Ishikawa (cell line): ENCODE measurements around the gene TOMM40.

ENCODE experiments used
- CEBPB ChIP-seq: IDR thresholded peaks from 2 replicates; pipeline ENCODE4 v1.6.1; 2012
- CREB1 ChIP-seq: IDR thresholded peaks from 2 replicates; pipeline ENCODE4 v1.6.1; 2012; ENCODE audit warnings: low read depth
- EGR1 ChIP-seq: IDR thresholded peaks from 2 replicates; pipeline ENCODE4 v1.6.1; 2012
- EP300 ChIP-seq: IDR thresholded peaks from 2 replicates; pipeline ENCODE4 v1.6.1; 2012; ENCODE audit warnings: borderline replicate concordance
- FOXM1 ChIP-seq: IDR thresholded peaks from 2 replicates; pipeline ENCODE4 v1.6.1; 2012; ENCODE audit warnings: low read depth, borderline replicate concordance
- NFIC ChIP-seq: IDR thresholded peaks from 2 replicates; pipeline ENCODE4 v1.6.1; 2012
- RAD21 ChIP-seq: IDR thresholded peaks from 2 replicates; pipeline ENCODE4 v1.6.1; 2012; ENCODE audit warnings: low read depth
- TAF1 ChIP-seq: IDR thresholded peaks from 2 replicates; pipeline ENCODE4 v1.6.1; 2012; ENCODE audit warnings: low read depth, mild to moderate bottlenecking
- TCF12 ChIP-seq: IDR thresholded peaks from 2 replicates; pipeline ENCODE4 v1.6.1; 2012; ENCODE audit warnings: low read depth
- TEAD4 ChIP-seq: IDR thresholded peaks from 2 replicates; pipeline ENCODE4 v1.6.1; 2012
- YY1 ChIP-seq: IDR thresholded peaks from 2 replicates; pipeline ENCODE4 v1.6.1; 2012; ENCODE audit warnings: low read depth
- ZBTB7A ChIP-seq: IDR thresholded peaks from 2 replicates; pipeline ENCODE4 v1.6.1; 2012; ENCODE audit warnings: low read depth
- TF ChIP-seq, protein P1 (sequence below): IDR thresholded peaks from 2 replicates; pipeline ENCODE4 v1.6.1; 2012
- TF ChIP-seq, protein P2 (sequence below): IDR thresholded peaks from 2 replicates; pipeline ENCODE4 v1.6.1; 2012
- TF ChIP-seq, protein P3 (sequence below): IDR thresholded peaks from 2 replicates; pipeline ENCODE4 v1.6.1; 2012; ENCODE audit warnings: low read depth, mild to moderate bottlenecking

TOMM40 gene

DNA sequence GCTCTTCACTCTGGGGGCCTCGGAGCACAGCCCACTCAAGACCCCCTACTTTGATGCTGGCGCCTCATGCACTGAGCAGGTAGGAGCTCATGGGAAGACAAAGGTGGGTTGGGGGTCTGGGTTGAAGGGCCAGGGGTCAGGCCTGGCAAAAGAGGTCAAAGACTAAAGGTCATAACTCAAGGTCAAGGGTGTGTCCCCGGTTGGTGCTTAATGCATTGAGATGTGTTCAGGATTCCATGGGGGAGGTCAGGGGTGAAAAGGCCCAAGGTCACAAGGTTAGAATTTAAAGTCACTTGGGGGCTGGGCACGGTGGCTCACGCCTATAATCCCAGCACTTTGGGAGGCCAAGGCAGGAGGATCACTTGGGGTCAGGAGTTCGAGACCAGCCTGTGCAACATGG lies 4.9 kb upstream of the TOMM40 start:
- no peak for TF ChIP-seq CEBPB
- TF ChIP-seq, protein P1, sequence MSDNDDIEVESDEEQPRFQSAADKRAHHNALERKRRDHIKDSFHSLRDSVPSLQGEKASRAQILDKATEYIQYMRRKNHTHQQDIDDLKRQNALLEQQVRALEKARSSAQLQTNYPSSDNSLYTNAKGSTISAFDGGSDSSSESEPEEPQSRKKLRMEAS: no peak
- no peak for TF ChIP-seq EP300
- TF ChIP-seq YY1: no peak
- TF ChIP-seq FOXM1: no peak
- TF ChIP-seq NFIC: no peak
- TF ChIP-seq RAD21: no peak
- no peak for TF ChIP-seq TAF1
- TF ChIP-seq CREB1: no peak
- no peak for TF ChIP-seq TEAD4
- TF ChIP-seq, protein P2, sequence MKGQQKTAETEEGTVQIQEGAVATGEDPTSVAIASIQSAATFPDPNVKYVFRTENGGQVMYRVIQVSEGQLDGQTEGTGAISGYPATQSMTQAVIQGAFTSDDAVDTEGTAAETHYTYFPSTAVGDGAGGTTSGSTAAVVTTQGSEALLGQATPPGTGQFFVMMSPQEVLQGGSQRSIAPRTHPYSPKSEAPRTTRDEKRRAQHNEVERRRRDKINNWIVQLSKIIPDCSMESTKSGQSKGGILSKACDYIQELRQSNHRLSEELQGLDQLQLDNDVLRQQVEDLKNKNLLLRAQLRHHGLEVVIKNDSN: no peak
- no peak for TF ChIP-seq TCF12
- TF ChIP-seq ZBTB7A: no peak
- TF ChIP-seq, protein P3, sequence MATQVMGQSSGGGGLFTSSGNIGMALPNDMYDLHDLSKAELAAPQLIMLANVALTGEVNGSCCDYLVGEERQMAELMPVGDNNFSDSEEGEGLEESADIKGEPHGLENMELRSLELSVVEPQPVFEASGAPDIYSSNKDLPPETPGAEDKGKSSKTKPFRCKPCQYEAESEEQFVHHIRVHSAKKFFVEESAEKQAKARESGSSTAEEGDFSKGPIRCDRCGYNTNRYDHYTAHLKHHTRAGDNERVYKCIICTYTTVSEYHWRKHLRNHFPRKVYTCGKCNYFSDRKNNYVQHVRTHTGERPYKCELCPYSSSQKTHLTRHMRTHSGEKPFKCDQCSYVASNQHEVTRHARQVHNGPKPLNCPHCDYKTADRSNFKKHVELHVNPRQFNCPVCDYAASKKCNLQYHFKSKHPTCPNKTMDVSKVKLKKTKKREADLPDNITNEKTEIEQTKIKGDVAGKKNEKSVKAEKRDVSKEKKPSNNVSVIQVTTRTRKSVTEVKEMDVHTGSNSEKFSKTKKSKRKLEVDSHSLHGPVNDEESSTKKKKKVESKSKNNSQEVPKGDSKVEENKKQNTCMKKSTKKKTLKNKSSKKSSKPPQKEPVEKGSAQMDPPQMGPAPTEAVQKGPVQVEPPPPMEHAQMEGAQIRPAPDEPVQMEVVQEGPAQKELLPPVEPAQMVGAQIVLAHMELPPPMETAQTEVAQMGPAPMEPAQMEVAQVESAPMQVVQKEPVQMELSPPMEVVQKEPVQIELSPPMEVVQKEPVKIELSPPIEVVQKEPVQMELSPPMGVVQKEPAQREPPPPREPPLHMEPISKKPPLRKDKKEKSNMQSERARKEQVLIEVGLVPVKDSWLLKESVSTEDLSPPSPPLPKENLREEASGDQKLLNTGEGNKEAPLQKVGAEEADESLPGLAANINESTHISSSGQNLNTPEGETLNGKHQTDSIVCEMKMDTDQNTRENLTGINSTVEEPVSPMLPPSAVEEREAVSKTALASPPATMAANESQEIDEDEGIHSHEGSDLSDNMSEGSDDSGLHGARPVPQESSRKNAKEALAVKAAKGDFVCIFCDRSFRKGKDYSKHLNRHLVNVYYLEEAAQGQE: no peak
- no peak for TF ChIP-seq EGR1

DNA sequence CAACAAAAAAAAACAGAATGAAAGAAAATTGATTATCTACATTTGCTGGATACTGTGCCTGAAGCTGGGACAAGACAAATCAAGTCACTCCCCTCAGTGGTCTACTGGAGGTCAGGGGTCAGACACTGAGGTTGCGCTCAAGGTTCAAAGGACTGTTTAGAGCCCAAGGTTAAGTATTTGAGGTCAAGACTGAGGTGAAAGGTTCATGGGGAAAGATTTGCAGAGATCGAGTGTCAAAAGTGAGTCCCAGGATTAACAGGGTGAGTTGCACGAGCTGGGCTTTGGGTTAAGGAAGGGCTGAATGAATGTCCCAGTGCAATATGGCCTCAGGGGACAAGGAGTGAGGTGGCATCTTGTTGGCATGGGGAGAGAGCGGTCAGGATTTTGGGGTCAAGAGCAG lies 3.4 kb upstream of the TOMM40 start:
- TF ChIP-seq YY1 (no peak), RAD21 (no peak), FOXM1 (no peak), EP300 (no peak), TEAD4 (no peak), ZBTB7A (no peak), EGR1 (no peak), TAF1 (no peak), CREB1 (no peak), TCF12 (no peak), CEBPB (no peak), NFIC (no peak)
- TF ChIP-seq, protein P3: no peak
- TF ChIP-seq, protein P1: no peak
- TF ChIP-seq, protein P2: no peak

DNA sequence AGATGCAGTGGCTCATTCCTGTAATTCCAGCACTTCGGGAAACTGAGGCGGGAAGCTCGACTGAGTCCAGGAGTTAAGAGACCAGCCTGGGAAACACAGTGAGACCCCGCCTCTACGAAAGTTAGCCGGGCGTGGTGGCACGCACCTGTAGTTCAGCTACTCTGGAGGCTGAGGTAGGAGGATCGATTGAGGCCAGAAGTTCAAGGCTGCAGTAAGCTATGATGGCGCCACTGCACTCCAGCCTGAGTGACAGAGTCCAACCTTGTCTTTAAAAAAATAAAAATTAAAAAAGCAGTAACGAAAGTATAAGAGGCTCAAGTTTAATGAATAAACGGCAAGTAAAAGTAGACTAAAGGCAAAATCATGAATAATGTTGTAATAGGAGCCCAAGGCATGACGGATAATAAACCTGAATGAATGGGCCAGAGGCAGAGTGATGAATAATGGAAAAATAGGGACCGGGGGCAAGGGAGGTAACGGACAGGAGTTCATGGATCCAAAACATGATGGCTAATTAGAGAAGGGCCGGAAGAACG lies 1.2 kb upstream of the TOMM40 start:
- TF ChIP-seq TCF12 (no peak), EGR1 (no peak), TEAD4 (no peak), TAF1 (no peak), CEBPB (no peak), RAD21 (no peak)
- TF ChIP-seq, protein P1: no peak

DNA sequence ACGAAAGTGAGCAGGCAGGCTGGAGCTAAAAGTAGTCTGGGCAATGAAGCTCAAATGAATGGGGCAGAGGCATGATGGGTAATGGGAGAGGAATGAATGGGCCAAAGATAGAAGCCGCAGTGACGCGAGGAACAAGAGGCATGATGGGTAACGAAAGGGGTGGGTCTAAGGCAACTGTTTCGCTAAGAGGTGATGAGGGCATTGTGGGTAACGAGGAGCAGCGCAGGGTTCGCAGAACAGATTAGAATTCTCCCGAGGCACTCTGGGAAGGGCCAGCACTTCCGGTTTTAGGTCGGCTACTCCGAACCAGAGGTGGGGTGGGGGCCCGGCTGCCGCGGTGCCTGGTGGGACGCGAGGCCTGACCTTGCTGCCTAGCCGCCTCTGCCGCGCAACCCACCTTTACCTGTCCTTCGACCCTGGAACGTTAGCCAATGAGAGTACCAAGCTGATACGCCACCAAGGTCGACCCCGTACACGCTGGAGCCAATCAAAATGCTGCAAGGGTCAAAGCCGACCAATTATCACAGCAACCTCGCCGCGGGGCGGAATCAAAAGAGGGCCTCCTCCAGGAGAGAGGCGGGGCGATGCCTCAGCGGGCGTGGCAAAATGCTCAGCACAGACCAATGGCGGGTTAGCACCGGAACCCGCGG lies 563 bp upstream of the TOMM40 start:
- TF ChIP-seq ZBTB7A: peak; percentile 4; the same call in 1 of the 2 replicates
- TF ChIP-seq EP300: no peak
- peak; percentile 38; the same call in 1 of the 2 replicates for TF ChIP-seq FOXM1
- no peak for TF ChIP-seq EGR1
- TF ChIP-seq YY1: peak; percentile 40
- TF ChIP-seq TEAD4: no peak
- TF ChIP-seq CEBPB: no peak
- TF ChIP-seq, protein P1: peak; percentile 63
- TF ChIP-seq, protein P3: no peak
- peak; percentile 39; the same call in 1 of the 2 replicates for TF ChIP-seq TCF12
- TF ChIP-seq RAD21: no peak
- TF ChIP-seq, protein P2: no peak
- TF ChIP-seq NFIC: no peak
- peak; percentile 59 for TF ChIP-seq TAF1
- TF ChIP-seq CREB1: peak; percentile 66
